Fibroblast of mammary gland (primary cell): ENCODE results near the gene MYO7A.

Experiments
- DNase-seq: peaks from one replicate; pipeline ENCODE4 v3.0.0-alpha.2; 2010; ENCODE audit warnings: low read depth
- H3K4me3 ChIP-seq: 2 replicates; pipeline ENCODE4 v1.5.1; 2011; ENCODE audit warnings: low read depth, mild to moderate bottlenecking, low read length, moderate library complexity; ENCODE audit not compliant: control insufficient read depth
- TF ChIP-seq, protein P1 (sequence below): conservative IDR thresholded peaks from 2 replicates; pipeline ENCODE4 v1.5.1; 2011; ENCODE audit warnings: low read depth, low read length, inconsistent platforms; ENCODE audit not compliant: control insufficient read depth, insufficient read depth

Gene MYO7A

DNA sequence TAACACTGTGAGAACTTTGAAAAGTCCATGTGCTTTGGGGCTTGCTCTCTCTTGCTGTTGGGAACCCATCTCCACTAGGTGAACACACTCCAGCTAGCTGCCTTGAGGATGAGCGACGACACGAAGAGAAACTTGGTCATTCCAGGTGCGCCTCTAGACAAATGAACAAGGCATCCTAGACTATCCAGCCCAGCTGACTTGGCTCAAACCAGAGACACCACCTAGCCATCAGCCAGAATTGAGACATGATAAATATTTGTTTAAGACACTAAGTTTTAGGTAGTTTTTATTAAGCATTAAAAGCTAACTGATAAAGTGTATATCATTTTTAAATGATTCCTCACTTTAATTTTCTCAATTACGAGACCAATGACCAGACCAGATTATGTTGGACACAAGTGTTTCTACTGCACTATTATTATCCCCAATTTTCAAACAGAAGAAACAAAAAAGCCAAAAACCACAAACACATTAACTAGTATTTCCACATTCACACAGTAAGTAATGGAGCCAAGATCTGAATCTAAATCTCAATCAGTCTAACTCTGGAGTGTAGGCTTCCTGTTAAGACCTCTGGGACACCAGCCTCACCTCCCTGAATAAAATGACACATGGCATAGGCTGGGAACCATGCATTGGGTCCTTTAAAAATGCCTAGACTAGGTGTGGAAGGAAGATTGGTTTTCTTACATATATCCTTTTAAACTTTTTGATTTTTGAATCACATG lies 103.0 kb downstream of the MYO7A start:
- no peak for DNase-seq
- no peak overlapping the region for H3K4me3 ChIP-seq
- TF ChIP-seq, protein P1, sequence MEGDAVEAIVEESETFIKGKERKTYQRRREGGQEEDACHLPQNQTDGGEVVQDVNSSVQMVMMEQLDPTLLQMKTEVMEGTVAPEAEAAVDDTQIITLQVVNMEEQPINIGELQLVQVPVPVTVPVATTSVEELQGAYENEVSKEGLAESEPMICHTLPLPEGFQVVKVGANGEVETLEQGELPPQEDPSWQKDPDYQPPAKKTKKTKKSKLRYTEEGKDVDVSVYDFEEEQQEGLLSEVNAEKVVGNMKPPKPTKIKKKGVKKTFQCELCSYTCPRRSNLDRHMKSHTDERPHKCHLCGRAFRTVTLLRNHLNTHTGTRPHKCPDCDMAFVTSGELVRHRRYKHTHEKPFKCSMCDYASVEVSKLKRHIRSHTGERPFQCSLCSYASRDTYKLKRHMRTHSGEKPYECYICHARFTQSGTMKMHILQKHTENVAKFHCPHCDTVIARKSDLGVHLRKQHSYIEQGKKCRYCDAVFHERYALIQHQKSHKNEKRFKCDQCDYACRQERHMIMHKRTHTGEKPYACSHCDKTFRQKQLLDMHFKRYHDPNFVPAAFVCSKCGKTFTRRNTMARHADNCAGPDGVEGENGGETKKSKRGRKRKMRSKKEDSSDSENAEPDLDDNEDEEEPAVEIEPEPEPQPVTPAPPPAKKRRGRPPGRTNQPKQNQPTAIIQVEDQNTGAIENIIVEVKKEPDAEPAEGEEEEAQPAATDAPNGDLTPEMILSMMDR = no peak

GRCh38 chr11:77231800-77232199 lies 103.8 kb downstream of the MYO7A start:
- H3K4me3 ChIP-seq = no peak overlapping the region
- DNase-seq = no peak
- TF ChIP-seq, protein P1 = no peak

DNA sequence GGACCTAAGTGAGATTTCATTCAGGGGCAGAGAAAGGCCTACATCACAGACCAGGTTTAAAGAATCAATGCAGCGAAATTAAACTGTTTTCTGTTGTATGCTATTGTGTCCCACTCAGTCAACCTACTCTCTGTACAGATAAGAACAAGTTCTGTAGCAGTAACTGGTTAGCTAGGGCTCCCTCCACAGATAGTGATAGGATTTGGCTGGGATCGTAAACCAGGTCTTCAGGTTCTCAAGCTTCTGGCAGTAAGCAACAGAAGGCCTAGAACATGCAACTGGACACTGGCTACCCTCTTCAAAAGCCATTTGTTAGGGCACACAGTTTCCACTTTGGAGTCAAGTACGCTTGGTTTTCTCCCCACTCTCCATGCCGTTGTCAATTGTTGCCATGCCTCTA lies 104.2 kb downstream of the MYO7A start:
- TF ChIP-seq, protein P1 = no peak
- no peak for DNase-seq
- no peak overlapping the region for H3K4me3 ChIP-seq

GRCh38 chr11:77233011-77233410 lies 105.0 kb downstream of the MYO7A start:
- TF ChIP-seq, protein P1 = no peak
- DNase-seq = no peak
- no peak overlapping the region for H3K4me3 ChIP-seq

GRCh38 chr11:77236901-77237300 lies 108.9 kb downstream of the MYO7A start:
- TF ChIP-seq, protein P1 = no peak
- peak; percentile 55 for DNase-seq
- no peak overlapping the region for H3K4me3 ChIP-seq

GRCh38 chr11:77244277-77245027 lies 116.4 kb downstream of the MYO7A start:
- TF ChIP-seq, protein P1 = no peak
- DNase-seq = peak; percentile 82
- H3K4me3 ChIP-seq = no peak overlapping the region
